GM23338 (cell line): ENCODE results near the gene ELOF1.

Source experiments
- CREB1 ChIP-seq: fragments of 250-450 bp; sonication (Bioruptor Pico); IDR thresholded peaks from 2 replicates; pipeline ENCODE4 v1.5.0; 2020; ENCODE audit warnings: low read depth, mild to moderate bottlenecking, moderate library complexity
- EZH2 ChIP-seq: fragments of 200-600 bp; sonication (generic); IDR thresholded peaks from one replicate; pipeline ENCODE4 v1.8.0; 2017; ENCODE audit warnings: antibody characterized with exemption, mild to moderate bottlenecking, low read depth; ENCODE audit not compliant: unreplicated experiment
- JUNB ChIP-seq: IDR thresholded peaks from one replicate; pipeline ENCODE4 v1.6.1; 2016; ENCODE audit warnings: antibody characterized with exemption; ENCODE audit not compliant: unreplicated experiment
- POLR2AphosphoS5 ChIP-seq: IDR thresholded peaks from 2 replicates; pipeline ENCODE4 v1.6.1; 2016; ENCODE audit warnings: antibody characterized with exemption, low read depth
- TF ChIP-seq, protein P1 (sequence below), 2 experiments: fragments of 200-600 bp in 1 of 2; sonication (generic) in 1 of 2; conservative IDR thresholded peaks; 2 replicates each; pipeline versions ENCODE4 v1.5.1 to v1.6.1; 2016 to 2017; ENCODE audit warnings: antibody characterized with exemption in 2 of 2, low read depth in 2 of 2, mild to moderate bottlenecking in 2 of 2, moderate library complexity in 1 of 2
- TF ChIP-seq, protein P2 (sequence below): IDR thresholded peaks from one replicate; pipeline ENCODE4 v1.6.1; 2018; ENCODE audit warnings: antibody characterized with exemption; ENCODE audit not compliant: unreplicated experiment

DNA sequence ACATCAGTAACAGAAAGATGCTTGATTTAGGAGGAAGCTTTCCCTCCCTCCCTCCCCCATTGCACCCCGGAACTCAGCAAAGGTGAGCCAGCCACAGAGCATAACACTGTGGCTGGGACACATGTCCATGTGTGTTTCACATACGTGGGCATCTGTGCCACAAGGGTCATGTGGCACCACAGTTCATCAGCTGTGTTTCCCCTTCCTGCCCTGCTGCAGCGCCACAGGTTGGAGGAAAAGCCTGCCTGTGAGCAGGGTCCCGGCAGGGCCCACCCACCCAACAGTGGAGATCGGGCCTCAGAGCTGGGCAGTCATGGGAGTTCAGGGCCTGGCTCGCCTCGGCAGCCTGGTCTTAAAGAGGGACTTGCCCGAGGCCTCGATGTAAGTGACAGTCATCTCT is 15.7 kb upstream of the ELOF1 start:
- TF ChIP-seq, protein P1, sequence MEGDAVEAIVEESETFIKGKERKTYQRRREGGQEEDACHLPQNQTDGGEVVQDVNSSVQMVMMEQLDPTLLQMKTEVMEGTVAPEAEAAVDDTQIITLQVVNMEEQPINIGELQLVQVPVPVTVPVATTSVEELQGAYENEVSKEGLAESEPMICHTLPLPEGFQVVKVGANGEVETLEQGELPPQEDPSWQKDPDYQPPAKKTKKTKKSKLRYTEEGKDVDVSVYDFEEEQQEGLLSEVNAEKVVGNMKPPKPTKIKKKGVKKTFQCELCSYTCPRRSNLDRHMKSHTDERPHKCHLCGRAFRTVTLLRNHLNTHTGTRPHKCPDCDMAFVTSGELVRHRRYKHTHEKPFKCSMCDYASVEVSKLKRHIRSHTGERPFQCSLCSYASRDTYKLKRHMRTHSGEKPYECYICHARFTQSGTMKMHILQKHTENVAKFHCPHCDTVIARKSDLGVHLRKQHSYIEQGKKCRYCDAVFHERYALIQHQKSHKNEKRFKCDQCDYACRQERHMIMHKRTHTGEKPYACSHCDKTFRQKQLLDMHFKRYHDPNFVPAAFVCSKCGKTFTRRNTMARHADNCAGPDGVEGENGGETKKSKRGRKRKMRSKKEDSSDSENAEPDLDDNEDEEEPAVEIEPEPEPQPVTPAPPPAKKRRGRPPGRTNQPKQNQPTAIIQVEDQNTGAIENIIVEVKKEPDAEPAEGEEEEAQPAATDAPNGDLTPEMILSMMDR (conservative IDR thresholded peaks at IDR 0.05; ENCODE audit: low read depth in 2 of 2): no peak
- TF ChIP-seq EZH2 (no peak), JUNB (no peak), CREB1 (no peak), POLR2AphosphoS5 (no peak)
- TF ChIP-seq, protein P2, sequence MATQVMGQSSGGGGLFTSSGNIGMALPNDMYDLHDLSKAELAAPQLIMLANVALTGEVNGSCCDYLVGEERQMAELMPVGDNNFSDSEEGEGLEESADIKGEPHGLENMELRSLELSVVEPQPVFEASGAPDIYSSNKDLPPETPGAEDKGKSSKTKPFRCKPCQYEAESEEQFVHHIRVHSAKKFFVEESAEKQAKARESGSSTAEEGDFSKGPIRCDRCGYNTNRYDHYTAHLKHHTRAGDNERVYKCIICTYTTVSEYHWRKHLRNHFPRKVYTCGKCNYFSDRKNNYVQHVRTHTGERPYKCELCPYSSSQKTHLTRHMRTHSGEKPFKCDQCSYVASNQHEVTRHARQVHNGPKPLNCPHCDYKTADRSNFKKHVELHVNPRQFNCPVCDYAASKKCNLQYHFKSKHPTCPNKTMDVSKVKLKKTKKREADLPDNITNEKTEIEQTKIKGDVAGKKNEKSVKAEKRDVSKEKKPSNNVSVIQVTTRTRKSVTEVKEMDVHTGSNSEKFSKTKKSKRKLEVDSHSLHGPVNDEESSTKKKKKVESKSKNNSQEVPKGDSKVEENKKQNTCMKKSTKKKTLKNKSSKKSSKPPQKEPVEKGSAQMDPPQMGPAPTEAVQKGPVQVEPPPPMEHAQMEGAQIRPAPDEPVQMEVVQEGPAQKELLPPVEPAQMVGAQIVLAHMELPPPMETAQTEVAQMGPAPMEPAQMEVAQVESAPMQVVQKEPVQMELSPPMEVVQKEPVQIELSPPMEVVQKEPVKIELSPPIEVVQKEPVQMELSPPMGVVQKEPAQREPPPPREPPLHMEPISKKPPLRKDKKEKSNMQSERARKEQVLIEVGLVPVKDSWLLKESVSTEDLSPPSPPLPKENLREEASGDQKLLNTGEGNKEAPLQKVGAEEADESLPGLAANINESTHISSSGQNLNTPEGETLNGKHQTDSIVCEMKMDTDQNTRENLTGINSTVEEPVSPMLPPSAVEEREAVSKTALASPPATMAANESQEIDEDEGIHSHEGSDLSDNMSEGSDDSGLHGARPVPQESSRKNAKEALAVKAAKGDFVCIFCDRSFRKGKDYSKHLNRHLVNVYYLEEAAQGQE: no peak
